ENCODE data around the gene CFDP1.

- TF ChIP-seq CTCF (IDR thresholded peaks at IDR 0.05) (no peak), POLR2A (IDR thresholded peaks at IDR 0.05) (no peak)
Measured at GRCh38 chr16:75462806-75463205, 29.5 kb upstream of the CFDP1 start.

Measured in heart left ventricle (tissue), 13 donors.